ENCODE data around the gene UQCRH.

- TF ChIP-seq, protein P1, sequence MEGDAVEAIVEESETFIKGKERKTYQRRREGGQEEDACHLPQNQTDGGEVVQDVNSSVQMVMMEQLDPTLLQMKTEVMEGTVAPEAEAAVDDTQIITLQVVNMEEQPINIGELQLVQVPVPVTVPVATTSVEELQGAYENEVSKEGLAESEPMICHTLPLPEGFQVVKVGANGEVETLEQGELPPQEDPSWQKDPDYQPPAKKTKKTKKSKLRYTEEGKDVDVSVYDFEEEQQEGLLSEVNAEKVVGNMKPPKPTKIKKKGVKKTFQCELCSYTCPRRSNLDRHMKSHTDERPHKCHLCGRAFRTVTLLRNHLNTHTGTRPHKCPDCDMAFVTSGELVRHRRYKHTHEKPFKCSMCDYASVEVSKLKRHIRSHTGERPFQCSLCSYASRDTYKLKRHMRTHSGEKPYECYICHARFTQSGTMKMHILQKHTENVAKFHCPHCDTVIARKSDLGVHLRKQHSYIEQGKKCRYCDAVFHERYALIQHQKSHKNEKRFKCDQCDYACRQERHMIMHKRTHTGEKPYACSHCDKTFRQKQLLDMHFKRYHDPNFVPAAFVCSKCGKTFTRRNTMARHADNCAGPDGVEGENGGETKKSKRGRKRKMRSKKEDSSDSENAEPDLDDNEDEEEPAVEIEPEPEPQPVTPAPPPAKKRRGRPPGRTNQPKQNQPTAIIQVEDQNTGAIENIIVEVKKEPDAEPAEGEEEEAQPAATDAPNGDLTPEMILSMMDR (IDR thresholded peaks at IDR 0.05), result no peak
- no peak for TF ChIP-seq EP300 (IDR thresholded peaks at IDR 0.05)
Measured at GRCh38 chr1:46275030-46275337, 28.5 kb upstream of the UQCRH start.

Measured in stomach (tissue), 4 donors.